ENCODE data around the gene DOCK2.

GRCh38 chr5:169728418-169728817 lies 91.3 kb downstream of the DOCK2 start:
- no peak for TF ChIP-seq POLR2AphosphoS5 (IDR thresholded peaks at IDR 0.05)
- no peak for TF ChIP-seq CTCF (IDR thresholded peaks at IDR 0.05)
- no peak for TF ChIP-seq EP300 (IDR thresholded peaks at IDR 0.05)

Data from upper lobe of left lung (tissue), 4 donors.